Stimulated activated CD4-positive, alpha-beta T cell treated with anti-CD3 and anti-CD28 coated beads, Interleukin-12 subunit alpha, Interleukin-12 subunit beta, amount 100 ng/mL, for 48 hours (primary cell): Measurements from ENCODE around the gene NECTIN1.

Source experiments
- DNase-seq, 3 donors: peaks; one replicate each; pipeline ENCODE4 v3.0.0-alpha.2; 2020; ENCODE audit warnings: low read depth in 2 of 3, low spot score in 1 of 3

The NECTIN1 gene

DNA sequence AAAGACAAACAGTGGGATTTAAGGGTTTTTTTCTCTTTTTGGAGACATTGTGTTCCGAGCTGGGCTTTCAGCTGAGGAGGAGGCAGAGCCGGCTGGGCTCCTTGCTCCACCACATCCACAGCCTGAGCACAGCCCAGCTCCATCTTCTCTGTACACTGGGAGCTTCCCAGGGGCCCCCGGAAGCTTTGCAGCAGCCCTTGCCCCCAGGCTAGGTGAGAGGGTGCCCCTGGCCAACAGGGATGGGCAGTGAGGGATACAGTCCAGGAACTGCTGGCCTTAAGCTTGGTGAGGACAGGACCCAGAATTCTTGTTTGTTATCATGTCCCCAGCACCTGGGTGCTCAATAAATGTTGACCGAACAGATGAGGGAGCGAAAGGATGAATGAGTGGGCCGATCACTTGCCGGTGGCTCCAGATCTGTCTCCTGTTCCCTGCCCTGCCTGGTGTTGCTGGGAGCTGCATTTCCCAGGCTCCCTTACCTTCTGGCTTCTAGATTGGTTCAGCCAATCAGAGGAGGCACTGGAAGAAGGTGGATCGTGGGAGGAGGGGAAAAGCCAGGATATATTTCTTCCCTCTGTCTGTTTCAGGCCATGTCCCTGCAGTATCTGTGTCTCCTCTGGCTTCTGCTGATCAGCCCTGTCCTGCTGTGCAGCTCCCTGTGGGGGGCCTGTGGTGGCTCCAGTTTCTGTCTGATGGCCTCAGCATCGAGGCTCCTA is 26.5 kb upstream of the NECTIN1 start:
- DNase-seq: no peak

GRCh38 chr11:119754656-119755355 is 25.8 kb upstream of the NECTIN1 start:
- DNase-seq: no peak

DNA sequence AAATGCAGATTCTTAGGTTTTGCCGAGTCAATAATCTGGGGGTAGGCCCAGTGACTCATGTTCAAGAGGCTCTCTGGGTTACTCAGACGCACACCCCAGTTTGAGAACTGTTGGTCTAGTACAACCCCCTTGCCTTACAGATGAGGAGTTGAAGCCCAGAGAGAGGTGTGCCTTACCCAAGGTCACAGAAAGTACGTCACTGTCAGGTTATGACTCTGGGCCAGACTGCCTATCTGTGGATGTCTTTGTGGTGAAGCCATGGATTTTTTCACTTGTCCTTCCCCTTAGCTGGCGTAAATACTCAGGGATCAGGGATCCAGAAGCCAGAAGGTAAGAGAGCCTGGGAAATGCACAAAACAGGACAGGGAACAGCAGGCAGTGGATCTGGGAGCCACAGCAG is 25.2 kb upstream of the NECTIN1 start:
- no peak for DNase-seq

GRCh38 chr11:119752946-119753345 is 23.9 kb upstream of the NECTIN1 start:
- no peak for DNase-seq

DNA sequence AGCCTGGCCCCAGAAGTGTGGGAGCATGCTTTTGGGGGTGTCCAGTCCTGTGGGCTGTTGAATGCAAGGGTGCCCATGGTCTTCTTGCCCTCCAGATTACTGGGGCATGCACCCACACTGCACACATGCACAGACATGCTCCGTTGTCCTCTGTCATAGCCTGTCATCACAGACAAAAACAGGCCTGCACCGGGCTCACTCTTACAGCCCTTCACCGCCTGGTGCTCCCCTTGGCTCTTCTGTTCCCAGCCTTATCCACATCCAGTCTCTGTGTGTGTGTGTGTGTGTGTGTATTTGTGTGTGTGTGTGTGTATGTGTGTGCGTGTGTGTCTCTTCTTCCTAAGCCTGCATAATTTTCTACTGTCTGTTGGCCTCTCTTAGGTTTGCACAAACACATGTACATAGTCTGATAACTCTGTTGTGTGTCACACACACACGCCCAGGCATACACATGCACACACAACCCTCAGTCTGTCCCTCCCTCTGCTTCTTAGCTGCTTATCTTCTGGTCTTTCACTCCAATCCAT is 23.4 kb upstream of the NECTIN1 start:
- no peak for DNase-seq

- no peak for DNase-seq
Observed at GRCh38 chr11:119750056-119750455, 21.1 kb upstream of the NECTIN1 start.

GRCh38 chr11:119749006-119749565 is 20.1 kb upstream of the NECTIN1 start:
- no peak for DNase-seq

DNA sequence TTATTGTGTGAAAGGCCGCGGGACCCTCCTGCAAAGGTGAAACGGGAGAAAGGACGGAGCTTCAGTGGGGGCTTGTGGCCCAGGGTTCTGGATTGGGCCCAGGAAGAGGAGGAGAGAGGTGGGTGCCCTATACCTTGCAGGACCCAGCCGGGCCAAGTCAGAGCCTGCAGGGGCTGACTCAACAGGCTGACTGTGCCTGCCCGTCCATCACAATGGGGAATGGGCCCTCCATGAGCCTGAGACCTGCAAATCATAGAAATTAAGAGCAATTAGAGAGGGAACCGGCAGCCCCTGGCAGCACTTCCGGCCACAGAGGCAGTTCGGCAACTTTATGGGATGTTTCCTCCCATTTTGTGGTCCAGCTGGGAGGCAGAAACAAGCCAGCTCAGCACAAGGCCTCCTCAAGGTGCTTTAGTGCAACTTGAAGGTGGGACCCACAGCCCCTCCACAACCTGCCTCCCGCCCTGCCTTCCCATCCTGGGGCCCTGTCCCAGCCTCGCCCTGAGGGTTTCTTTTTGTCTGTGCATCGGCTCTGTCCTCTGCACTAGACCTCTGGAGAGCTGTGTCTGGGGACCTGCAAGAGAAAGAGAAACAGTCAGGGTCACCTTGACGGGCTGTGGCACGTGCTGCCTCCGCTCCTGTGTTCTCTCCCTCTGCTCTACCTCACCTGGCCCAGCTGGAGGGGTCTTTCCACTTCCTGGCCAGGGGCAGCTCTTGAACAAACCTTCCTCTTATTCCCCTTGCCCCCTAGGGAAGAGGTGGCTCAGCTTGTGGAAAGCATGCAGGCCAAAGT is 19.1 kb upstream of the NECTIN1 start:
- DNase-seq: no peak

DNA sequence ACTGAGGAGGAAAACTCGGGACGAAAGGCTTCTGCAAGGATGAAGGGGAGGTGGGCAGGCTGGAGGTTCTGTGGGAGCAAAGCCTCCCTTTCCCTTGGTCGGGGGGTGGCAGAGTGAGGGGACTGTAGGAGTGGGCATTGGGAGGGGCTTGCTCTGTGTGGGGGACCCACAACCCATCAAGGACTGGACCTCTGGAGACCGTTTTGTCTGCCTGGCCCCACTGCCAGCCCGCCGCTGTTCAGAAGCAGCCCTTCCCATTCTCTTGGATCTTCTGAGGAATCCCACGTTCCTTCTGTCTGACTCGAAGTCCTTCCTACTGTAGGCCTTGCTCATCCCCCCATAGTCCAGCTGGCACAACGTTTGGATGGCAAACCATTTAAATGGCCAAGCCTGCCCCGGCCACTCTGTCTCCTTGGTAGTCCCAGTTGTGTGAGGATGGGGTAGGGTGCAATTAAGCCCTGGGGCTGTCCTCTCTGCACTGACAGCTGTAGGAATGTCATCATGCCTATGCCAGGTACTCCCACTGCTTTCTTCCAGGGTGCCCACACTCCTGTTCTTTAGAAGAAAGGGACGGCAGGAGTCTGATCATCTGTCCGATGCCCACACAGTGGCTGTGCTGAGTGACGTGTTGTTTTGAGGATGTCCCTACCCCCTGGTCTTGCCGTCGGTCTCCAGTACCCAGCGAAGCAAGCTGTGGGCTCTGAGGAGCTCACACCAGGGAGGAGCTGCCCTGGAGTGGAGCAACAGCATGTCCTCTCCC is 17.0 kb upstream of the NECTIN1 start:
- no peak for DNase-seq

DNA sequence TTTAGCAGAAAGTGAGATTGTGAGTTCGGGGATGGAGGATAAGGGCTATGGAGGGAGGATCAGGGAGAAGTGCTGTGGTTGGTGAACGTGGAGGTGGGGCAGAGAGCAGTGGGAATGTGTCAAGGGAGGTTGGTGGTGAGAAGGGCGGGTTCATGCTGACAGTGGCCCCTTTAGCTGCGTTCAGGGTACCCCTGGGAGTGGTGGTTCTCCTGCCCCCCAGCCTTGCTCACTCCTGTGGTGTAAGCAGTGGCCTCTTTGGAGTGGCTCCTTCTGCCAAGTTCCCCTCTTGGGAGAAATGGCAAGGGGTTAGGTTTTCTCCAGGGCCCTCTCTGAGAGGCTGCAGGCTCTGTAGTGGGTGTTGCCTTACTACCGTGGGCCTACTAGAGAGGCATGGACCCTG is 16.1 kb upstream of the NECTIN1 start:
- no peak for DNase-seq

DNA sequence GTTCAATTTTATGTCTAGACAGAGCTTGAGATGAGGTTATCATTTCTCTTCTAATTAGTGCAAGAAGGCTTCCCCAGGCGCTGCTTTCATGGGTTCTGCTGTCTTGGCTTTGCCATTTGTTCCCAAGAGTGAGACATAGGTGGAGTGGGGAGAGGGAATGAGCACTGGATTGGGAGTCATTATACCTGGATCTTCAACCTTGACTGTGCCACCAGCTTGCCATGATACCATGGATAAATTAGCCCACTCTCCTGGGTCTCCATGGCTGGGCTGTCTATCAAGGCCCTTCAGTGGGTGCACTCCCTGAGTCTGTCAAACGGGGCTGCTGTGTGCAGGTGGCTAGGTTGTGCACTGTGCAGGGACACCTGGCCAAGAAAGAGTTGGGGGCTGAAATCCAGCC is 15.6 kb upstream of the NECTIN1 start:
- no peak for DNase-seq

- DNase-seq: no peak
Observed at GRCh38 chr11:119743006-119743405, 14.0 kb upstream of the NECTIN1 start.

DNA sequence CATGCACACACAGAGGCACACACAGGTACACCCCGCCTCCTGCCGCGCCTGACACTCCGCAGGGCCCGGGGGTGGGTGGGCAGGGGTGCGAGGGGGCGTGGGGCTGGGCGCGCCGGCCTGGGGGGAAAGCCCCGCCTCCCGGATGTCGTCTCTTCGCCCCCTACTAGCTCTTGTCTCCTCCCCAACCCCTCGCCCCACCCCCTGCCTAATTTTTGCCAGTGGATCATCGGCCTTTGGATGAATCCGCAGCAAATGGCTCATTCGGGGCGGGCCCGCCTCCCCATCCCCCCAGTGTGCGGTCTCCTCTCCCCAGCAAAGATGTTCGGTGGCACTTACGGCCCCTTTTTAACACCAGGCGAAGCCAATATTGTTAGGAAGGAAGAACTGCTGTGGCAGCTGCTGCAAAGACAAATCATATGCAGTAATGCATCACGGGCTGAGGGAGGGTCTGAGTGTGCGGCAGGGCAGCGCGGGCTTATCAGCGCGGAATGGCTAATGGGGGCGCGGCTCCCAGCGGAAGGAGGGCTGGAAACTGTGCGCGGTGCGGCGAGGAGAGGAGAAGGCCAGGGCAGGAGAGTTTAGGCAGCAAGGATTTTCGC is 13.4 kb upstream of the NECTIN1 start:
- DNase-seq: no peak

DNA sequence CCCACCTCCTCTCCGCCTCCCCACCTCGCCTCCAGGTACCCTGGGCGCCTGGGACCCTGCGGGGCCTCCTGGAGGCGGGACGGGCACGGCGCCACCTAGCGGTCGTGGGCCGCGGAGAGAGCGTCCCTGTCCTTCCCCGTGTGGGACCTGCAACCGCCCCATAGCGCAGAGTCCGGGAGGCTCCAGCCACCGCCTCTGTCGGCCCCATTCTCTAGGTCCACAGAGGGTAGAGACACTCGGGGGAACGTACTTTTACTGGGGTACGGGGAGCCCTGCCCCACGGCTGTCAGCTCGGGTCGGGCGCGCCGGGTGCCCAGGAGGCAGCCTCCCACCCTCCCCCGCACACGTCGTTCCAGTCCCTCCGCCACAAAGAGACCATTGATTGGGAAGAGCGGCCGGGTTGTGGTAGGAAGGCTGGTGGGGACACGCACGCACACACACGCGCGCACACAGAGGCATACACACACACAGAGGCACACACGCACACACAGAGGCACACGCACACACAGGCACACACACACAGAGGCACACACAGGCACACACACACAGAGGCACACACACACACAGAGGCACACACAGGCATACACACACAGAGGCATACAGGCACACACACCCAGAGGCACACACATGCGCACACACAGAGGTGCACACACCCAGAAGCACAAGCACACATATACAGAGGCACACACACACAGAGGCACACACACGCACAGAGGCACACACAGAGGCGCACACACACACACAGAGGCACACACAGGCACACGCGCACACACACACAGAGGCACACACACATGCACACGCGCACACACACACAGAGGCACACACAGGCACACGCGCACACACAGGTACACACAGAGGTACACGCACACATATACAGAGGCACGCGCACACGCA is 12.6 kb upstream of the NECTIN1 start:
- peak; percentile 31 to 50 (median 35) for DNase-seq

DNA sequence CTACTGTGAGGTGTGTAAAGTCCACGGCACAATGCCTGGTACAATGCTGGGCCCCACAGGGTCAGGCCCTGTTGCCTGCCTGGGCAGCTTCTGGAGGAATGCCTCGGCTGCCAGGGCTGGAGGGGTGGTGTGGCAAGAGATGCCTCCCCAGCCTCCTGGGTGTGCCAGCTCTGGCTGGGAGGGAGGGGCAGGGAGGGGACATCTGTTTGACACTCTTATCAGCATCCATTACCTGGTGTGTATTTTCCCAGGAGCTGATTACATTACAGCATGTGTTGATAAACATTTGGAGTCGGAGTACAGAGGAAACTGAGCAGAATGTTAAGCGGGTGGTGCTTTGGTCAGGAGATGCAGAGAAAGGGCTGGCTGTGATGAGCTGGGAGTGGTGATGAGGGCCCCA is 11.0 kb upstream of the NECTIN1 start:
- DNase-seq: no peak

DNA sequence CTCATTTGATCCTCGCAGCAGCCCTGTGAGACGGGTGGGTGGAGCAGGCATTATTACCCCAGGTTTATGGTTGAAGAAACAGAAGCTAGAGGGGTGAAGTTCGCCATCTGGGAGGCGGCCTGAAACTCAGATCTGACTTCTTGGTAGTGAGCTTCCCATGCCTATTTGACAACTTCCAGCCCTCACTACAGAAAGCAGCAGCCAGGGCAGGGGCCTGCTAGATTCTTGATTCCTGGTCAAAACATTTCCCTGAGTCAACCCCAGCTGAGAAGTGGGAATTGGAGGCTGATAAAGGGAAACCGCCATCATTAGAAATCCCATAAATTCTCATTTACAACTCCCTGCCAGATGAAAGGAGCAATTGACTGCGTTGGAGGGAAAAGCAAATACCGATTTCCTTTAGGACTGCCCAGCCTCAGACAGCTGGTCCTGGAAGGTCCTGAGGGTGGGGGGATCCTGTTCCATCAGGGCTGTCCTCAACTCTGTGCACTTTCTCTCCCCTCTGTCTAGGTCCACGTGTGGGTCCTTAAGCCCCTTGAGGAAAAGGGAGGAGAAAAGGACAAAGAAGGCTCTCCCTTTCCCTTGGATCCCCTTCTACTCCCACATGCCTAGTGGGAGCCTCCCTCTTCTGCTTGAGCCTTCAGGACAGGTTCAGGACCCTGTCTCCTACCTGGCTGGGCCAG is 10.2 kb upstream of the NECTIN1 start:
- no peak for DNase-seq

- DNase-seq: no peak
Observed at GRCh38 chr11:119738059-119738439, 9.0 kb upstream of the NECTIN1 start.

- DNase-seq: no peak
Observed at GRCh38 chr11:119737366-119738058, 8.5 kb upstream of the NECTIN1 start.
